NB4 (cell line): Measurements from ENCODE around the gene KAZALD1.
"Not testable (repeated sequence)": the region's sequence is repeated elsewhere in the genome, so short reads cannot be mapped to it uniquely, and the experiment has no call there.

Source experiments
- DNase-seq: peaks from one replicate; pipeline ENCODE4 v3.0.0; 2010; ENCODE audit warnings: low read depth
- H3K4me3 ChIP-seq: one replicate; pipeline ENCODE4 v1.5.1; 2011; ENCODE audit warnings: mild to moderate bottlenecking, low read depth, low read length, moderate library complexity
- MYC ChIP-seq: IDR thresholded peaks from 2 replicates; pipeline ENCODE4 v1.6.1; 2011; ENCODE audit warnings: low read depth, low read length
- POLR2A ChIP-seq: IDR thresholded peaks from 2 replicates; pipeline ENCODE4 v1.6.1; 2011; ENCODE audit warnings: mild to moderate bottlenecking; ENCODE audit not compliant: insufficient read length; ENCODE audit errors: extremely low read depth
- TF ChIP-seq, protein P1 (sequence below): IDR thresholded peaks from one replicate; pipeline ENCODE4 v1.5.1; 2012; ENCODE audit warnings: low read depth, low read length
- TF ChIP-seq, protein P2 (sequence below): IDR thresholded peaks from 2 replicates; pipeline ENCODE4 v1.6.1; 2011; ENCODE audit warnings: low read depth, low read length

Gene KAZALD1

DNA sequence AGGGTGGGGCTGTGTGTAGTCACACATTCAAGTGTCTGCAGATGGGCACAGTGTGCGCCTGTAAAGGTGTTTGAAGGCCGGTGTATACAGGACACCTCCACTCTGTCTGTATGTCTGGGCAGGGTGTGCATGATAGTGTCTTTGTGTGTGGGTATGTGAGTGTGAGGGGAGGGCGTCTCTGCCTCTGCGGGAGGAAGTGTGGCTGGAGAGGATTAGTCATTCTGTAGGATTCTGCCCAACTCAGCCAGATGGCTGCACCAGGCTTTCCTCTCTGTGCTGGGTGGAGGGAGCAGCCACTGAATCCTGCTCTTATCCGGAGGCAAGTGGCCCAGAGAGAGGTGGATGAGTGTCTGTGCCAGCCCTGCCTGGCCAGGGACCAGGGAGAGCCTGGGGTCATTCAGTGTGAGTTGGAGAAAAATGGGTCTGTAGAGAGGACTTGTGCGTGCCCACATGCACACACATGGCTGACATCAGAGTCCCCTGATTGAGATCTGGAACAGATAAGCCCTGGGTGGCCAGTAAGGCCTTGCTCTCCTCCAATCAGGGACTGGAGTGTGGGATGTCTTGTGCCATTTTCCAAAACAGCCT is 29.1 kb upstream of the KAZALD1 start:
- DNase-seq = peak; percentile 94
- TF ChIP-seq MYC = no peak; the same call in none of the 2 replicates
- TF ChIP-seq, protein P1, sequence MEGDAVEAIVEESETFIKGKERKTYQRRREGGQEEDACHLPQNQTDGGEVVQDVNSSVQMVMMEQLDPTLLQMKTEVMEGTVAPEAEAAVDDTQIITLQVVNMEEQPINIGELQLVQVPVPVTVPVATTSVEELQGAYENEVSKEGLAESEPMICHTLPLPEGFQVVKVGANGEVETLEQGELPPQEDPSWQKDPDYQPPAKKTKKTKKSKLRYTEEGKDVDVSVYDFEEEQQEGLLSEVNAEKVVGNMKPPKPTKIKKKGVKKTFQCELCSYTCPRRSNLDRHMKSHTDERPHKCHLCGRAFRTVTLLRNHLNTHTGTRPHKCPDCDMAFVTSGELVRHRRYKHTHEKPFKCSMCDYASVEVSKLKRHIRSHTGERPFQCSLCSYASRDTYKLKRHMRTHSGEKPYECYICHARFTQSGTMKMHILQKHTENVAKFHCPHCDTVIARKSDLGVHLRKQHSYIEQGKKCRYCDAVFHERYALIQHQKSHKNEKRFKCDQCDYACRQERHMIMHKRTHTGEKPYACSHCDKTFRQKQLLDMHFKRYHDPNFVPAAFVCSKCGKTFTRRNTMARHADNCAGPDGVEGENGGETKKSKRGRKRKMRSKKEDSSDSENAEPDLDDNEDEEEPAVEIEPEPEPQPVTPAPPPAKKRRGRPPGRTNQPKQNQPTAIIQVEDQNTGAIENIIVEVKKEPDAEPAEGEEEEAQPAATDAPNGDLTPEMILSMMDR = no peak
- TF ChIP-seq, protein P2, sequence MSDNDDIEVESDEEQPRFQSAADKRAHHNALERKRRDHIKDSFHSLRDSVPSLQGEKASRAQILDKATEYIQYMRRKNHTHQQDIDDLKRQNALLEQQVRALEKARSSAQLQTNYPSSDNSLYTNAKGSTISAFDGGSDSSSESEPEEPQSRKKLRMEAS = no peak; the same call in none of the 2 replicates
- TF ChIP-seq POLR2A = no peak
- H3K4me3 ChIP-seq = peak overlapping the region; percentile 65

DNA sequence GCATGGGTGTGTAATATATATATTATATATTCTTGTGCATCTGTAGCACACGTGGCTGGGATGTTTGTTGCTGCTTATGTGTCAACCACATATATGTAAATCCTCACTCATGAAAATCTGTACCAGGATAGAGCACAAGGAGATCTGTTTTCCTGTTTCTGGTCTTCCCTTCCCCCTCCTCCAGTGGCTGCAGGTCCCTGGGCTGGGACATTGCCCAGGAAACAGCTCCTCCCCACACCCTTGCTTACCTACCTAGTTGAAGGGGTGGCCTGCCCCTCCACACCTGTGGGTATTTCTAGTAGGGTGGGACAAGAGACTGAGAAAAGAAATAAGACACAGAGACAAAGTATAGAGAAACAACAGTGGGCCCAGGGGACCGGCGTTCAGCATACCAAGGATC is 28.5 kb upstream of the KAZALD1 start:
- H3K4me3 ChIP-seq = peak overlapping the region; percentile 65
- no peak for DNase-seq
- TF ChIP-seq, protein P1 = no peak
- TF ChIP-seq MYC (no peak), POLR2A (no peak)
- TF ChIP-seq, protein P2 = no peak

DNA sequence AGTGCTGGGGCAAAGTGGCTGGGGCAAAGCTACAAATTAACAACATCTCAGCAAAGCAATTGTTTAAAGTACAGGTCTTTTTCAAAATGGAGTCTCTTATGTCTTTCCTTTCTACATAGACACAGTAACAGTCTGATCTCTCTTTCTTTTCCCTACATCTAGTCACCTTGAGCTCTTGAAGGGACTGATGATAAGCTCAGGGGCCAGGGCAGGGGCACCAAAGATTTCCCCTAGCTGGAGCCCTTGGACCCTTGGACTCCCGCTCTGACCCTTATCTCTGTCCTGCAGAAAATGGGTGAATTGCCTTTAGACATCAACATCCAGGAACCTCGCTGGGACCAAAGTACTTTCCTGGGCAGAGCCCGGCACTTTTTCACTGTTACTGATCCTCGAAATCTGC is 27.4 kb upstream of the KAZALD1 start:
- DNase-seq, H3K4me3 ChIP-seq: not testable (repeated sequence)

DNA sequence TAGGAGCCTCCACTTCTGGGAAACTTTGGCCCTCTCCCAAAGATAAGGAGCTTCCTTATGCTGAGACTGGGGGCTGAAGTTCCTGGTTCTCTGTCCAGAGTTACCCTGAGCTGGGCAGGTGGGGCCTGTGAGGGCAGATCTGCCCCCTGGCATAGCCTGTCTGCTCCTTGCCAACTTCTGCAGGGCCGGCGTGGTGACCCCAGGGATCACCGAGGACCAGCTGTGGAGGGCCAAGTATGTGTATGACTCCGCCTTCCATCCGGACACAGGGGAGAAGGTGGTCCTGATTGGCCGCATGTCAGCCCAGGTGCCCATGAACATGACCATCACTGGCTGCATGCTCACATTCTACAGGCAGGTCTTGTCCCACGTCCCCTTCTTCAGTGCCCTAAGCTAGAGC is 26.5 kb upstream of the KAZALD1 start:
- TF ChIP-seq MYC (no peak), POLR2A (no peak)
- TF ChIP-seq, protein P2 = no peak
- TF ChIP-seq, protein P1 = no peak
- no peak for DNase-seq
- no peak overlapping the region for H3K4me3 ChIP-seq

DNA sequence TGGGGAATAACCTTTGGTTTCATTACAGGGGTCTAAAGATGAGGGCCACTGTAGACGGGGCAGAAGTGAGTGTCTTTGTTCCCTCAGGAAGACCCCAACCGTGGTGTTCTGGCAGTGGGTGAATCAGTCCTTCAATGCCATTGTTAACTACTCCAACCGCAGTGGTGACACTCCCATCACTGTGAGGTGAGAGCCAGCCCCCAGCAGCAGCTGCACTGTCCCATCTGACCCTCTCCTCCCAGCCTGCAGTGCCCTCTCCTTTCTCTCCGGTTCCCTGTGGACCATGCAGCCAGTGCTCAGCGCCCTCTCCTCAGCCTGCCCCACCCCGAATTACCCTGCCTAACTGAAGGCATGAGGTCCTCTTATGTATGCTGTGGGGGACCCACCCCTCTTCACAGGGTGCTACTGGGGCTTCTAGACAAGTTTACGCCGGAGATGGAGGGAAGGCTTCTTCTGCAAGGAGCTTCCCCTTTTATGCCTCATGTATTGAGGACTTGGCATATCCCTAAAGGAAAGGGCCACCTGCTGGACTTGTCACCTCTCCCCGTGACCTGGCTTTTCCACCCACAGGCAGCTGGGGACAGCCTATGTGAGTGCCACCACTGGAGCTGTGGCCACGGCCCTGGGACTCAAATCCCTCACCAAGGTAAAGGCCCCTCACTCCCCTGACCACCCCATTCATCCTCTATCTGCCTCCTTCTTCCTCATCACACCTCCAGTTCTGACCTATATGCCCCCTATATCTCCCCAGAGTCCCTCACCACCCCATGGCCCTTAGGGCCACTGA is 25.7 kb upstream of the KAZALD1 start:
- no peak for TF ChIP-seq MYC
- TF ChIP-seq, protein P2 = no peak
- TF ChIP-seq, protein P1 = no peak
- TF ChIP-seq POLR2A = no peak
- no peak overlapping the region for H3K4me3 ChIP-seq
- DNase-seq = no peak

DNA sequence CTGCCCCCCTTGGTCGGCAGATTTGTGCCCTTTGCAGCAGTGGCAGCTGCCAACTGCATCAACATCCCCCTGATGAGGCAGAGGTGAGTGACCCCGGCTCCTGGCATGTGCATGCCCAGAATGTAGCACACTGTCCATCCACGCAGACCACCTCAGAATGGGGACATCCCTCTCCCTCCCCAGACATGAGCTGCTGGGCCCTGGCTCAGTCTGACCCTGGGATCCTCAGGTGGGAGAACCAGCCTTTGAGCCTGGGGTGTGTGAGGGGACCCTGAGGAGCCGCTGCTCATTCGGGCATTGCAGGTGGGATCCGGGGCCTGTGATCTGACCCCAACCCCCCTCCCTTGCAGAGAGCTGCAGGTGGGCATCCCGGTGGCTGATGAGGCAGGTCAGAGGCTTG is 25.1 kb upstream of the KAZALD1 start:
- H3K4me3 ChIP-seq = no peak overlapping the region
- DNase-seq = no peak
- no peak for TF ChIP-seq POLR2A
- TF ChIP-seq, protein P1 = no peak
- TF ChIP-seq MYC = no peak
- TF ChIP-seq, protein P2 = no peak
